ENCODE data around the gene GIMD1. TPM values are rescaled to one million over a fixed set of nuclear protein-coding genes. Genes with fewer than 3 reads are reported as not detected.

Gene GIMD1
- total RNA-seq, 1 experiment from 2014 or later: not detected

DNA sequence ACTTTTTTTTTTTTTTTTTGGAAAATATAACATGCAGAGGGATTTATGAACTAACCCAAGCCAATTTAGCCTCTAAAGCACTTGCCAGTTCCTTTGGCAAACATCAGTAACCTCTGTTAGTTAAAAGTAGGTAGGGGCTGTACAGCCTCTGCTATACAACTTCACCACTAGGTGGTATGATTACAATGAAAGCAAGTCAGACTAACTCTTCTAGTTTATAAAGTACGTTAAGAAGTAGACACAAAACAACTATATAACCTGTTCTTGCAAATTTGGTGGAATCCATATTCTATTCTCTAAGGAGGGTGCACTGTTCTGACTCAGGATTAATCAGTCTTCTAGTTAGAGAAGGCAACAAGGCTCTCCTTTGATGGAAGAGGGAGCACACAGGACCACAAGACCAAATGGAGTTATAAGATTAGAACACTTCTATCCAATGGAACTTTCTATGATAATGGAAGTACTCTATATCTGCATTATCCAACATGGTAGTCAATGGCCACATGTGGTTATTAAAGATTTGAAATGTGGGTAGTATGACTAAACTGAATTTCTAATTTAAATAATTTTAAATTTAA is 39.4 kb downstream of the GIMD1 start:
- no peak for DNase-seq
- Mint-ChIP-seq H3K36me3 (ENCODE audit: insufficient read depth in 1 of 3, low read depth in 3 of 3) (peaks cover 8 to 42% (median 42%) of the 10 kb centered on the region in 3 experiments; a peak in 6 of 7 replicates), H3K4me3 (no peak overlapping the region), H3K27ac (no peak overlapping the region), H3K27me3 (ENCODE audit: low read depth) (no peaks in the 10 kb centered on the region), H3K4me1 (peaks cover 4 to 5% of the 10 kb centered on the region in 2 experiments; a peak in 2 of 4 replicates), H3K9me3 (no peaks in the 10 kb centered on the region)
- H3K56ac ChIP-seq (ENCODE audit: insufficient read length, low read depth, low read length): no peak overlapping the region
- H2BK5ac ChIP-seq (ENCODE audit: insufficient read length, low read length): no peak overlapping the region
- H2BK12ac ChIP-seq (ENCODE audit: insufficient read length, low read depth, low read length): no peak overlapping the region
- no peak overlapping the region for H2AK5ac ChIP-seq (ENCODE audit: insufficient read length, low read length)
- H3K23me2 ChIP-seq (ENCODE audit: insufficient read length, low read depth, low read length, poor library complexity, severe bottlenecking): no peaks in the 10 kb centered on the region
- H2BK15ac ChIP-seq (ENCODE audit: low read depth, low read length): no peak overlapping the region
- no peak overlapping the region for H2AFZ ChIP-seq (ENCODE audit: low read length)
- no peaks in the 10 kb centered on the region for H3K9me3 ChIP-seq (ENCODE audit: control insufficient read depth, low read depth, low read length)
- H4K20me1 ChIP-seq (ENCODE audit: control insufficient read depth, insufficient read depth, insufficient read length): no peaks in the 10 kb centered on the region
- H3K14ac ChIP-seq (ENCODE audit: insufficient read depth, low read length): no peak overlapping the region
- no peak overlapping the region for H3K27ac ChIP-seq (ENCODE audit: insufficient read length, low read depth, low read length)
- no CpG with 5 or more reads among the region's 1 CpG for WGBS (ENCODE audit: extremely low coverage, insufficient read length, low lambda C conversion rate)
- H4K8ac ChIP-seq (replicated peaks; ENCODE audit: insufficient read length, low read depth, low read length): no peak overlapping the region
- no peak overlapping the region for H2BK20ac ChIP-seq (ENCODE audit: low read depth, low read length, poor library complexity, severe bottlenecking)
- H3K79me1 ChIP-seq (ENCODE audit: insufficient read depth, low read depth, low read length, poor library complexity, severe bottlenecking): no peaks in the 10 kb centered on the region
- H3K27me3 ChIP-seq (ENCODE audit: insufficient read depth, low read length): no peaks in the 10 kb centered on the region
- no peak overlapping the region for H3T11ph ChIP-seq (ENCODE audit: low read length)
- no peaks in the 10 kb centered on the region for H3K4me1 ChIP-seq (ENCODE audit: insufficient read depth, low read length)
- no peak overlapping the region for H3K23ac ChIP-seq (ENCODE audit: insufficient read length, low read depth, low read length)
- no peak overlapping the region for H3K9ac ChIP-seq (ENCODE audit: extremely low read depth, insufficient read length, low read length)
- H2BK120ac ChIP-seq (ENCODE audit: low read depth, low read length, poor library complexity, severe bottlenecking): no peak overlapping the region
- H3K18ac ChIP-seq (ENCODE audit: insufficient read length, low read depth, low read length): no peak overlapping the region
- H4K5ac ChIP-seq (ENCODE audit: insufficient read length, low read depth, low read length): no peak overlapping the region
- H3K79me2 ChIP-seq (ENCODE audit: insufficient read depth, low read length): no peaks in the 10 kb centered on the region
- no peak overlapping the region for H3K4me2 ChIP-seq (ENCODE audit: insufficient read depth, insufficient read length, low read length)
- no peak overlapping the region for H4K91ac ChIP-seq (ENCODE audit: insufficient read length, low read depth, low read length)
- no peak overlapping the region for H3K4ac ChIP-seq (ENCODE audit: low read depth, low read length)
- TF ChIP-seq, protein P1, sequence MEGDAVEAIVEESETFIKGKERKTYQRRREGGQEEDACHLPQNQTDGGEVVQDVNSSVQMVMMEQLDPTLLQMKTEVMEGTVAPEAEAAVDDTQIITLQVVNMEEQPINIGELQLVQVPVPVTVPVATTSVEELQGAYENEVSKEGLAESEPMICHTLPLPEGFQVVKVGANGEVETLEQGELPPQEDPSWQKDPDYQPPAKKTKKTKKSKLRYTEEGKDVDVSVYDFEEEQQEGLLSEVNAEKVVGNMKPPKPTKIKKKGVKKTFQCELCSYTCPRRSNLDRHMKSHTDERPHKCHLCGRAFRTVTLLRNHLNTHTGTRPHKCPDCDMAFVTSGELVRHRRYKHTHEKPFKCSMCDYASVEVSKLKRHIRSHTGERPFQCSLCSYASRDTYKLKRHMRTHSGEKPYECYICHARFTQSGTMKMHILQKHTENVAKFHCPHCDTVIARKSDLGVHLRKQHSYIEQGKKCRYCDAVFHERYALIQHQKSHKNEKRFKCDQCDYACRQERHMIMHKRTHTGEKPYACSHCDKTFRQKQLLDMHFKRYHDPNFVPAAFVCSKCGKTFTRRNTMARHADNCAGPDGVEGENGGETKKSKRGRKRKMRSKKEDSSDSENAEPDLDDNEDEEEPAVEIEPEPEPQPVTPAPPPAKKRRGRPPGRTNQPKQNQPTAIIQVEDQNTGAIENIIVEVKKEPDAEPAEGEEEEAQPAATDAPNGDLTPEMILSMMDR (conservative IDR thresholded peaks at IDR 0.05): peak; percentile 76
